IMR-90 (cell line): ENCODE measurements around the gene ADCY2. TPM values are rescaled to one million over a fixed set of nuclear protein-coding genes. Genes with fewer than 3 reads are reported as not detected.

Experiments
- ATAC-seq: fragments of 200-7000 bp; cut with Tn5 transposase; 2 replicates; pipeline ENCODE4 v1.9.1; 2020; ENCODE audit warnings: low read depth, mild to moderate bottlenecking, moderate library complexity
- BruUV-seq: library from RNA; stranded (reverse); fragments of 400-500 nt; replicated peaks from 2 replicates; lab custom pipeline; 2021; lab: Mats Ljungman, UMichigan
- CTCF ChIA-PET: fragments of 300-600 bp; formaldehyde crosslinking; extraction: SDS; loops from one replicate; lab custom pipeline; 2021; ENCODE audit warnings: antibody characterized with exemption; lab: Yijun Ruan, JAX
- POLR2A ChIA-PET: fragments of 300-600 bp; sonication (Branson Sonifier 250); formaldehyde crosslinking; loops from one replicate; lab custom pipeline; 2022; ENCODE audit warnings: antibody characterized with exemption; ENCODE audit not compliant: unreplicated experiment; lab: Charles Lee
- DNase-seq: peaks from one replicate; pipeline ENCODE4 v3.0.0; 2013
- H2AFZ ChIP-seq: replicated peaks from 2 replicates; pipeline ENCODE3; 2013; ENCODE audit warnings: low read length, mild to moderate bottlenecking; ENCODE audit not compliant: poor library complexity
- H2AK5ac ChIP-seq: 2 replicates; pipeline ENCODE4 v1.6.1; 2013; ENCODE audit warnings: low read depth, low read length, inconsistent platforms
- H2AK9ac ChIP-seq: replicated peaks from 2 replicates; pipeline ENCODE3; 2013; ENCODE audit warnings: mild to moderate bottlenecking, low read depth, low read length, moderate library complexity; ENCODE audit not compliant: poor library complexity
- H2BK120ac ChIP-seq: 2 replicates; pipeline ENCODE4 v1.6.1; 2013; ENCODE audit warnings: low read depth, low read length, inconsistent platforms
- H2BK15ac ChIP-seq: 3 replicates; pipeline ENCODE4 v1.6.1; 2013; ENCODE audit warnings: low read depth, low read length, inconsistent platforms
- H2BK20ac ChIP-seq: 2 replicates; pipeline ENCODE4 v1.6.1; 2013; ENCODE audit warnings: low read depth, mild to moderate bottlenecking, inconsistent platforms, low read length, moderate library complexity
- H2BK5ac ChIP-seq: 2 replicates; pipeline ENCODE4 v1.6.1; 2013; ENCODE audit warnings: mild to moderate bottlenecking, low read depth, low read length, inconsistent platforms; ENCODE audit not compliant: poor library complexity, severe bottlenecking
- H3K14ac ChIP-seq: replicated peaks from 2 replicates; pipeline ENCODE4 v1.6.1; 2013; ENCODE audit warnings: low read depth, low read length, inconsistent platforms
- H3K18ac ChIP-seq: 2 replicates; pipeline ENCODE4 v1.6.1; 2013; ENCODE audit warnings: low read depth, low read length, control low read depth
- H3K23ac ChIP-seq: 2 replicates; pipeline ENCODE4 v1.6.1; 2013; ENCODE audit warnings: low read depth, low read length, inconsistent platforms
- H3K27ac ChIP-seq: 2 replicates; pipeline ENCODE4 v1.5.1; 2013; ENCODE audit warnings: mild to moderate bottlenecking, control low read depth, low read length; ENCODE audit not compliant: insufficient read depth
- H3K27me3 ChIP-seq: 2 replicates; pipeline ENCODE4 v1.6.1; 2013; ENCODE audit warnings: low read length; ENCODE audit not compliant: control insufficient read depth, insufficient read depth
- H3K36me3 ChIP-seq: 2 replicates; pipeline ENCODE4 v1.6.1; 2013; ENCODE audit warnings: low read length, mixed read lengths; ENCODE audit not compliant: control insufficient read depth, insufficient read depth
- H3K4ac ChIP-seq: 2 replicates; pipeline ENCODE4 v1.6.1; 2013; ENCODE audit warnings: low read depth, low read length, inconsistent platforms
- H3K4me1 ChIP-seq: 2 replicates; pipeline ENCODE4 v1.6.1; 2013; ENCODE audit warnings: low read length, mixed read lengths; ENCODE audit not compliant: control insufficient read depth, insufficient read depth
- H3K4me2 ChIP-seq: 2 replicates; pipeline ENCODE4 v1.6.1; 2013; ENCODE audit warnings: low read depth, mild to moderate bottlenecking, control low read depth, low read length, moderate library complexity
- H3K4me3 ChIP-seq: 2 replicates; pipeline ENCODE4 v1.5.1; 2013; ENCODE audit warnings: low read depth, mild to moderate bottlenecking, control low read depth, low read length, moderate library complexity; ENCODE audit not compliant: insufficient read depth
- H3K56ac ChIP-seq: 2 replicates; pipeline ENCODE4 v1.6.1; 2013; ENCODE audit warnings: low read length, inconsistent platforms; ENCODE audit not compliant: insufficient read depth; ENCODE audit errors: extremely low read depth
- H3K79me1 ChIP-seq, 2 experiments: 2 replicates each; pipeline ENCODE4 v1.6.1; 2013; ENCODE audit warnings: low read length in 2 of 2, inconsistent platforms in 1 of 2, low read depth in 1 of 2
- H3K9ac ChIP-seq: 2 replicates; pipeline ENCODE4 v1.6.1; 2013; ENCODE audit warnings: low read depth, low read length, control low read depth
- H3K9me1 ChIP-seq: 2 replicates; pipeline ENCODE4 v1.6.1; 2013; ENCODE audit warnings: low read length, inconsistent platforms; ENCODE audit not compliant: insufficient read depth
- H3K9me3 ChIP-seq: 2 replicates; pipeline ENCODE4 v1.6.1; 2013; ENCODE audit warnings: low read length; ENCODE audit not compliant: control insufficient read depth, insufficient read depth
- H4K20me1 ChIP-seq: 2 replicates; pipeline ENCODE4 v1.6.1; 2013; ENCODE audit warnings: low read length, inconsistent platforms; ENCODE audit not compliant: insufficient read depth
- H4K5ac ChIP-seq: 2 replicates; pipeline ENCODE4 v1.6.1; 2013; ENCODE audit warnings: mild to moderate bottlenecking, low read depth, low read length, control low read depth
- H4K8ac ChIP-seq, 2 experiments: 2 replicates each; pipeline ENCODE4 v1.6.1; 2013; ENCODE audit warnings: low read depth in 2 of 2, low read length in 2 of 2, control low read depth in 1 of 2, inconsistent platforms in 1 of 2
- H4K91ac ChIP-seq: 2 replicates; pipeline ENCODE4 v1.6.1; 2013; ENCODE audit warnings: low read depth, low read length, inconsistent platforms; ENCODE audit not compliant: insufficient read depth
- BHLHE40 ChIP-seq: fragments of 150-350 bp; IDR thresholded peaks from 2 replicates; pipeline ENCODE4 v1.6.1; 2016; ENCODE audit warnings: mild to moderate bottlenecking, low read depth, low read length
- CHD1 ChIP-seq: IDR thresholded peaks from 2 replicates; pipeline ENCODE4 v1.6.1; 2012; ENCODE audit warnings: low read depth, low read length, improper control_type of control experiment
- CTCF ChIP-seq: conservative IDR thresholded peaks from 2 replicates; pipeline ENCODE4 v1.5.1; 2012; ENCODE audit warnings: mild to moderate bottlenecking, low read depth, low read length, improper control_type of control experiment
- MAFK ChIP-seq: IDR thresholded peaks from 2 replicates; pipeline ENCODE4 v1.6.1; 2012; ENCODE audit warnings: low read depth, low read length, improper control_type of control experiment
- NFE2L2 ChIP-seq: fragments of 150-350 bp; IDR thresholded peaks from 2 replicates; pipeline ENCODE4 v1.6.1; 2016; ENCODE audit warnings: low read depth, mild to moderate bottlenecking, low read length
- RAD21 ChIP-seq: IDR thresholded peaks from 2 replicates; pipeline ENCODE4 v1.6.1; 2012; ENCODE audit warnings: low read length, improper control_type of control experiment
- SMC3 ChIP-seq: fragments of 150-350 bp; IDR thresholded peaks from 2 replicates; pipeline ENCODE4 v1.6.1; 2016; ENCODE audit warnings: low read depth, mild to moderate bottlenecking, antibody characterized with exemption, low read length, moderate library complexity
- WGBS, 2 experiments: methylation state at CpG; one replicate each; pipeline versions ENCODE4 v1.1.5 to v1.1.7; 2013; ENCODE audit warnings: missing lambda C conversion rate in 2 of 2; ENCODE audit not compliant: insufficient read length in 1 of 2; ENCODE audit errors: extremely low coverage in 2 of 2; 5-methylcytosine and 5-hydroxymethylcytosine counted together
- dilution Hi-C: fragments of 300-500 bp; cut with HindIII; formaldehyde crosslinking; loops from one replicate; pipeline ENCODE4 v1.14.3; 2018; ENCODE audit warnings: low sequenced_read_pairs; ENCODE audit not compliant: unreplicated experiment
- in situ Hi-C: fragments of 300-500 bp; cut with MboI; formaldehyde crosslinking; loops from 3 replicates; pipeline ENCODE4 v1.14.3; 2019; ENCODE audit warnings: low sequenced_read_pairs, inconsistent platforms, mixed read lengths
- intact Hi-C: fragments of 100-400 bp; cut with micrococcal nuclease; formaldehyde crosslinking; loops from 2 replicates; pipeline ENCODE4 v1.10.0; 2022
- polyA plus RNA-seq, 3 experiments: library from polyadenylated mRNA; depleted of rRNA; stranded (reverse); fragments of >200 nt; gene quantifications; 2 replicates each; pipeline ENCODE4 v1.2.3, GENCODE V29; 2012; ENCODE audit warnings: low replicate concordance in 1 of 3
- total RNA-seq: library from RNA; depleted of rRNA; stranded (reverse); fragments of >200 nt; gene quantifications from 2 replicates; pipeline ENCODE4 v1.2.3, GENCODE V29; 2012

Gene ADCY2
- total and polyA plus RNA-seq, 2 of the 4 experiments (the other 2 are of a cell fraction) = not detected

- Histone ChIP-seq H3K9ac (no peak overlapping the region), H4K20me1 (no peaks in the 10 kb centered on the region)
Measured at GRCh38 chr5:7516253-7516652, 120.3 kb downstream of the ADCY2 start.

More at GRCh38 chr5:7516253-7516652, 120.3 kb downstream of the ADCY2 start:
- no peaks in the 10 kb centered on the region for H3K27me3 ChIP-seq
- dilution Hi-C loops = no loop called here
- H2AFZ ChIP-seq = no peak overlapping the region
- H4K91ac ChIP-seq = no peak overlapping the region
- H2AK9ac ChIP-seq = no peak overlapping the region
- no CpG with 5 or more reads among the region's 2 CpGs for WGBS, 2 experiments
- no peaks in the 10 kb centered on the region for H3K36me3 ChIP-seq
- no peak overlapping the region for H2BK120ac ChIP-seq
- TF ChIP-seq CTCF = no peak
- TF ChIP-seq NFE2L2 = no peak
- no peak for TF ChIP-seq BHLHE40
- no peak for TF ChIP-seq MAFK
- no peak for TF ChIP-seq SMC3
- no peak for TF ChIP-seq CHD1
- no peak for TF ChIP-seq RAD21
- H2BK5ac ChIP-seq = no peak overlapping the region
- no peak overlapping the region for H3K56ac ChIP-seq
- H2BK15ac ChIP-seq = no peak overlapping the region
- DNase-seq (no peak), ATAC-seq (no peak)
- H3K4me1 ChIP-seq = no peaks in the 10 kb centered on the region
- H3K23ac ChIP-seq = no peak overlapping the region
- ChIA-PET CTCF (no interaction called here), POLR2A (no interaction called here)
- peaks cover 19% of the 10 kb centered on the region for H3K9me3 ChIP-seq
- H3K4ac ChIP-seq = no peak overlapping the region
- no peak overlapping the region for H3K4me3 ChIP-seq
- H3K4me2 ChIP-seq = no peak overlapping the region
- H3K14ac ChIP-seq = no peak overlapping the region
- in situ Hi-C loops = no loop called here
- H4K8ac ChIP-seq = no peak overlapping the region
- H3K18ac ChIP-seq = no peak overlapping the region
- H3K27ac ChIP-seq = no peak overlapping the region
- H2AK5ac ChIP-seq = no peak overlapping the region
- no peaks in the 10 kb centered on the region for H3K9me1 ChIP-seq
- no peak overlapping the region for H4K5ac ChIP-seq
- H3K79me1 ChIP-seq = no peaks in the 10 kb centered on the region
- BruUV-seq = no TSS peak
- no peak overlapping the region for H2BK20ac ChIP-seq
- intact Hi-C loops = no loop called here
